GM21717 (cell line): ENCODE data around the gene FANCE.
"Not testable (repeated sequence)": the region's sequence is repeated elsewhere in the genome, so short reads cannot be mapped to it uniquely, and the experiment has no call there.

ENCODE experiments used
- ATAC-seq: cut with Tn5 transposase; IDR thresholded peaks from one replicate; pipeline ENCODE4 v1.9.1; 2021; ENCODE audit warnings: mild to moderate bottlenecking, moderate library complexity; ENCODE audit not compliant: unreplicated experiment

The FANCE gene

GRCh38 chr6:35496036-35496840, 44.1 kb downstream of the FANCE start:
- no peak for ATAC-seq

- no peak for ATAC-seq
Observed at GRCh38 chr6:35496841-35497570, 44.9 kb downstream of the FANCE start, which contains the start of gene TEAD3. TEAD3 (minus strand) TSS chr6:35497079.

GRCh38 chr6:35497571-35498421, 45.7 kb downstream of the FANCE start:
- no peak for ATAC-seq

GRCh38 chr6:35498422-35499067, 46.4 kb downstream of the FANCE start:
- no peak for ATAC-seq

GRCh38 chr6:35499372-35499771, 47.2 kb downstream of the FANCE start:
- ATAC-seq: no peak

- no peak for ATAC-seq
Observed at GRCh38 chr6:35500782-35501181, 48.6 kb downstream of the FANCE start.

GRCh38 chr6:35501784-35502183, 49.6 kb downstream of the FANCE start:
- no peak for ATAC-seq

GRCh38 chr6:35503534-35503933, 51.4 kb downstream of the FANCE start:
- ATAC-seq: no peak

- ATAC-seq: no peak
Observed at GRCh38 chr6:35505999-35506412, 53.9 kb downstream of the FANCE start.

- no peak for ATAC-seq
Observed at GRCh38 chr6:35506536-35506935, 54.4 kb downstream of the FANCE start.

GRCh38 chr6:35507221-35507620, 55.1 kb downstream of the FANCE start:
- ATAC-seq: no peak

- no peak for ATAC-seq
Observed at GRCh38 chr6:35508027-35508426, 55.9 kb downstream of the FANCE start.

- ATAC-seq: no peak
Observed at GRCh38 chr6:35508542-35508941, 56.4 kb downstream of the FANCE start.

GRCh38 chr6:35510916-35511561, 58.9 kb downstream of the FANCE start:
- ATAC-seq: no peak

- ATAC-seq: no peak
Observed at GRCh38 chr6:35511562-35511941, 59.4 kb downstream of the FANCE start.

- ATAC-seq: no peak
Observed at GRCh38 chr6:35512006-35512405, 59.9 kb downstream of the FANCE start.

GRCh38 chr6:35512740-35513139, 60.6 kb downstream of the FANCE start, which contains the start of gene TULP1:
TULP1 (minus strand) TSS chr6:35512896; CDS start chr6:35512858, 38 bp downstream.
- ATAC-seq: no peak

GRCh38 chr6:35514587-35514986, 62.4 kb downstream of the FANCE start:
- ATAC-seq: no peak

- ATAC-seq: not testable (repeated sequence)
Observed at GRCh38 chr6:35515939-35516338, 63.8 kb downstream of the FANCE start.
